A673 (cell line): ENCODE measurements around the gene GDF15. TPM values are rescaled to one million over a fixed set of nuclear protein-coding genes. Genes with fewer than 3 reads are reported as not detected.

Experiments used
- BruUV-seq: library from RNA; stranded (reverse); fragments of 400-500 nt; replicated peaks from 2 replicates; lab custom pipeline; 2021; lab: Mats Ljungman, UMichigan
- CTCF ChIA-PET: fragments of 300-600 bp; sonication (Branson Sonifier 250); formaldehyde crosslinking; loops from one replicate; lab custom pipeline; 2022; ENCODE audit warnings: antibody characterized with exemption; lab: Charles Lee
- POLR2A ChIA-PET: fragments of 300-600 bp; sonication (Branson Sonifier 250); formaldehyde crosslinking; loops from one replicate; lab custom pipeline; 2022; ENCODE audit warnings: antibody characterized with exemption; ENCODE audit not compliant: low non-redundant PET; lab: Charles Lee
- DNase-seq: peaks from one replicate; pipeline ENCODE4 v3.0.0-alpha.2; 2015; ENCODE audit warnings: low spot score
- H3K27ac ChIP-seq: fragments of 200-600 bp; sonication (generic); 2 replicates; pipeline ENCODE4 v1.5.1; 2016; ENCODE audit warnings: mixed run types, low read depth, mild to moderate bottlenecking, mixed read lengths, antibody characterized with exemption, low read length; ENCODE audit not compliant: poor library complexity, severe bottlenecking
- H3K27me3 ChIP-seq: fragments of 200-600 bp; sonication (generic); replicated peaks from 2 replicates; pipeline ENCODE4 v1.6.1; 2017; ENCODE audit warnings: mixed run types, low read depth, mild to moderate bottlenecking, mixed read lengths, antibody characterized with exemption, low read length; ENCODE audit not compliant: insufficient read depth, poor library complexity
- H3K36me3 ChIP-seq: fragments of 200-600 bp; sonication (generic); 2 replicates; pipeline ENCODE4 v1.6.1; 2016; ENCODE audit warnings: mixed run types, mild to moderate bottlenecking, mixed read lengths, antibody characterized with exemption, low read length; ENCODE audit not compliant: insufficient read depth, poor library complexity, severe bottlenecking
- H3K4me1 ChIP-seq: fragments of 200-600 bp; sonication (generic); 2 replicates; pipeline ENCODE4 v1.6.1; 2017; ENCODE audit warnings: mixed run types, mild to moderate bottlenecking, mixed read lengths, antibody characterized with exemption, low read length; ENCODE audit not compliant: insufficient read depth, poor library complexity, severe bottlenecking
- H3K4me3 ChIP-seq: fragments of 200-600 bp; sonication (generic); 2 replicates; pipeline ENCODE4 v1.5.1; 2016; ENCODE audit warnings: low read depth, mixed run types, mild to moderate bottlenecking, mixed read lengths, low read length; ENCODE audit not compliant: poor library complexity, severe bottlenecking
- H3K9me3 ChIP-seq: fragments of 200-600 bp; sonication (generic); 2 replicates; pipeline ENCODE4 v1.6.1; 2016; ENCODE audit warnings: mixed run types, low read depth, mild to moderate bottlenecking, mixed read lengths, antibody characterized with exemption, low read length; ENCODE audit not compliant: poor library complexity, severe bottlenecking
- CTCF ChIP-seq: fragments of 300-800, 200-600 bp; sonication (generic); conservative IDR thresholded peaks from 2 replicates; pipeline ENCODE4 v1.5.1; 2017; ENCODE audit warnings: low read depth, mild to moderate bottlenecking, antibody characterized with exemption, low read length, moderate library complexity, mixed read lengths
- EZH2 ChIP-seq: fragments of 200-600 bp; sonication (generic); IDR thresholded peaks from 2 replicates; pipeline ENCODE4 v1.6.1; 2017; ENCODE audit warnings: borderline replicate concordance, low read depth, mild to moderate bottlenecking, mixed read lengths, antibody characterized with exemption, low read length; ENCODE audit not compliant: poor library complexity, severe bottlenecking
- intact Hi-C: fragments of 100-400 bp; cut with micrococcal nuclease; formaldehyde crosslinking; loops from one replicate; pipeline ENCODE4 v1.10.0; 2022; ENCODE audit not compliant: unreplicated experiment
- total RNA-seq: library from RNA; stranded (reverse); gene quantifications from 2 replicates; pipeline ENCODE4 v1.2.3, GENCODE V29; 2021

Gene GDF15
- total RNA-seq, 1 experiment from 2014 or later, result 4.0 TPM

GRCh38 chr19:18392926-18393325 lies 7.0 kb downstream of the GDF15 start:
- no peak for TF ChIP-seq CTCF
- TF ChIP-seq EZH2, result no peak
- peaks cover 8% of the 10 kb centered on the region for H3K4me1 ChIP-seq
- no peak for DNase-seq
- no peaks in the 10 kb centered on the region for H3K9me3 ChIP-seq
- POLR2A ChIA-PET, result no interaction called here
- H3K4me3 ChIP-seq, result no peak overlapping the region
- H3K27ac ChIP-seq, result no peak overlapping the region
- no peaks in the 10 kb centered on the region for H3K27me3 ChIP-seq
- intact Hi-C loops, result no loop called here
- BruUV-seq, result no TSS peak
- CTCF ChIA-PET, result no interaction called here
- no peaks in the 10 kb centered on the region for H3K36me3 ChIP-seq

- no peak for DNase-seq
- BruUV-seq, result no TSS peak
- Histone ChIP-seq H3K4me1 (peaks cover under 1% of the 10 kb centered on the region), H3K27ac (no peak overlapping the region), H3K9me3 (no peaks in the 10 kb centered on the region), H3K36me3 (no peaks in the 10 kb centered on the region), H3K4me3 (no peak overlapping the region), H3K27me3 (no peaks in the 10 kb centered on the region)
- POLR2A ChIA-PET, result no interaction called here
- TF ChIP-seq EZH2, result no peak
- no peak for TF ChIP-seq CTCF
- CTCF ChIA-PET, result no interaction called here
- intact Hi-C loops, result no loop called here
These were observed 7.9 kb downstream of the GDF15 start for GRCh38 chr19:18393836-18394235.

- Histone ChIP-seq H3K27ac (no peak overlapping the region), H3K4me1 (no peaks in the 10 kb centered on the region), H3K36me3 (no peaks in the 10 kb centered on the region), H3K9me3 (no peaks in the 10 kb centered on the region), H3K27me3 (no peaks in the 10 kb centered on the region), H3K4me3 (no peak overlapping the region)
- ChIA-PET CTCF (no interaction called here), POLR2A (no interaction called here)
- DNase-seq, result no peak
- no TSS peak for BruUV-seq
- no peak for TF ChIP-seq CTCF
- no peak for TF ChIP-seq EZH2
- intact Hi-C loops, result no loop called here
These were observed 10.7 kb downstream of the GDF15 start for GRCh38 chr19:18396471-18397241.
